HUES48 (cell line): ENCODE results near the gene HEATR5A.

Source experiments
- H3K27ac ChIP-seq: one replicate; pipeline ENCODE4 v1.7.0; 2013; ENCODE audit warnings: low read depth, low read length, inconsistent platforms
- H3K27me3 ChIP-seq: 2 replicates; pipeline ENCODE4 v1.6.1; 2013; ENCODE audit warnings: mild to moderate bottlenecking, low read length; ENCODE audit not compliant: control insufficient read depth, insufficient read depth
- H3K36me3 ChIP-seq: 2 replicates; pipeline ENCODE4 v1.6.1; 2013; ENCODE audit warnings: low read length; ENCODE audit not compliant: control insufficient read depth, insufficient read depth
- H3K4me1 ChIP-seq: 2 replicates; pipeline ENCODE4 v1.6.1; 2013; ENCODE audit warnings: mild to moderate bottlenecking, low read length; ENCODE audit not compliant: control insufficient read depth, insufficient read depth
- H3K4me3 ChIP-seq: 2 replicates; pipeline ENCODE4 v1.5.1; 2013; ENCODE audit warnings: mild to moderate bottlenecking, low read depth, low read length
- H3K9ac ChIP-seq: 2 replicates; pipeline ENCODE4 v1.6.1; 2013; ENCODE audit warnings: mild to moderate bottlenecking, low read depth, low read length, moderate library complexity
- H3K9me3 ChIP-seq: 2 replicates; pipeline ENCODE4 v1.6.1; 2013; ENCODE audit warnings: low read length; ENCODE audit not compliant: control insufficient read depth, insufficient read depth

Gene HEATR5A

GRCh38 chr14:31297701-31298344 is 122.5 kb downstream of the HEATR5A start:
- no peak overlapping the region for H3K27ac ChIP-seq
- H3K9me3 ChIP-seq = no peaks in the 10 kb centered on the region
- H3K27me3 ChIP-seq = no peaks in the 10 kb centered on the region
- H3K4me1 ChIP-seq = peaks cover 20% of the 10 kb centered on the region
- peaks cover 5% of the 10 kb centered on the region; the same call in 1 of the 2 replicates for H3K36me3 ChIP-seq
- no peak overlapping the region for H3K4me3 ChIP-seq
- H3K9ac ChIP-seq = no peak overlapping the region

GRCh38 chr14:31297112-31297511 is 123.2 kb downstream of the HEATR5A start:
- peaks cover 2% of the 10 kb centered on the region; the same call in 1 of the 2 replicates for H3K36me3 ChIP-seq
- no peaks in the 10 kb centered on the region for H3K27me3 ChIP-seq
- H3K4me1 ChIP-seq = peaks cover 23% of the 10 kb centered on the region
- no peak overlapping the region for H3K27ac ChIP-seq
- no peaks in the 10 kb centered on the region for H3K9me3 ChIP-seq
- H3K4me3 ChIP-seq = no peak overlapping the region
- no peak overlapping the region for H3K9ac ChIP-seq

GRCh38 chr14:31294746-31295405 is 125.5 kb downstream of the HEATR5A start:
- no peak overlapping the region for H3K27ac ChIP-seq
- no peak overlapping the region for H3K4me3 ChIP-seq
- H3K36me3 ChIP-seq = no peaks in the 10 kb centered on the region; the same call in 1 of the 2 replicates
- peaks cover 25% of the 10 kb centered on the region for H3K4me1 ChIP-seq
- H3K27me3 ChIP-seq = no peaks in the 10 kb centered on the region
- no peaks in the 10 kb centered on the region for H3K9me3 ChIP-seq
- H3K9ac ChIP-seq = no peak overlapping the region

- Histone ChIP-seq H3K9me3 (no peaks in the 10 kb centered on the region), H3K36me3 (no peaks in the 10 kb centered on the region), H3K9ac (peak overlapping the region; percentile 13; the same call in 1 of the 2 replicates), H3K27me3 (no peaks in the 10 kb centered on the region), H3K27ac (peak overlapping the region; percentile 92), H3K4me3 (no peak overlapping the region), H3K4me1 (peaks cover 25% of the 10 kb centered on the region)
Measured at GRCh38 chr14:31292937-31293616, 127.3 kb downstream of the HEATR5A start.

GRCh38 chr14:31291210-31291609 is 129.1 kb downstream of the HEATR5A start:
- H3K27me3 ChIP-seq = no peaks in the 10 kb centered on the region
- H3K27ac ChIP-seq = no peak overlapping the region
- H3K4me1 ChIP-seq = peaks cover 25% of the 10 kb centered on the region
- H3K9me3 ChIP-seq = peaks cover 9% of the 10 kb centered on the region; the same call in 1 of the 2 replicates
- H3K36me3 ChIP-seq = no peaks in the 10 kb centered on the region
- no peak overlapping the region for H3K4me3 ChIP-seq
- no peak overlapping the region for H3K9ac ChIP-seq

- Histone ChIP-seq H3K36me3 (no peaks in the 10 kb centered on the region), H3K4me1 (0 out of 2 replicates have a peak, but pooled peaks cover 5% of the 10 kb centered on the region), H3K9me3 (peaks cover 9% of the 10 kb centered on the region; the same call in 1 of the 2 replicates), H3K9ac (no peak overlapping the region), H3K4me3 (no peak overlapping the region), H3K27ac (no peak overlapping the region), H3K27me3 (no peaks in the 10 kb centered on the region)
Measured at GRCh38 chr14:31287294-31287972, 132.9 kb downstream of the HEATR5A start.

GRCh38 chr14:31286456-31287293 is 133.7 kb downstream of the HEATR5A start:
- Histone ChIP-seq H3K9ac (no peak overlapping the region), H3K4me3 (no peak overlapping the region), H3K36me3 (no peaks in the 10 kb centered on the region), H3K27me3 (no peaks in the 10 kb centered on the region), H3K27ac (no peak overlapping the region), H3K9me3 (peaks cover 9% of the 10 kb centered on the region; the same call in 1 of the 2 replicates), H3K4me1 (no peaks in the 10 kb centered on the region)

GRCh38 chr14:31283578-31284252 is 136.6 kb downstream of the HEATR5A start:
- Histone ChIP-seq H3K27ac (no peak overlapping the region), H3K9me3 (peaks cover 27% of the 10 kb centered on the region), H3K4me1 (no peaks in the 10 kb centered on the region)

GRCh38 chr14:31283153-31283552 is 137.2 kb downstream of the HEATR5A start:
- no peaks in the 10 kb centered on the region for H3K36me3 ChIP-seq
- H3K27ac ChIP-seq = no peak overlapping the region

More at GRCh38 chr14:31283578-31284252, 136.6 kb downstream of the HEATR5A start:
- no peaks in the 10 kb centered on the region for H3K36me3 ChIP-seq
- H3K4me3 ChIP-seq = no peak overlapping the region
- no peak overlapping the region for H3K9ac ChIP-seq
- H3K27me3 ChIP-seq = no peaks in the 10 kb centered on the region

GRCh38 chr14:31280871-31281220 is 139.5 kb downstream of the HEATR5A start:
- no peaks in the 10 kb centered on the region for H3K27me3 ChIP-seq
- H3K4me1 ChIP-seq = no peaks in the 10 kb centered on the region
- no peak overlapping the region for H3K27ac ChIP-seq
- no peaks in the 10 kb centered on the region for H3K36me3 ChIP-seq
- H3K4me3 ChIP-seq = no peak overlapping the region
- H3K9ac ChIP-seq = no peak overlapping the region
- H3K9me3 ChIP-seq = peaks cover 38% of the 10 kb centered on the region

More at GRCh38 chr14:31283153-31283552, 137.2 kb downstream of the HEATR5A start:
- H3K27me3 ChIP-seq = no peaks in the 10 kb centered on the region
- H3K9ac ChIP-seq = no peak overlapping the region
- H3K4me1 ChIP-seq = no peaks in the 10 kb centered on the region
- H3K4me3 ChIP-seq = no peak overlapping the region
- H3K9me3 ChIP-seq = peaks cover 30% of the 10 kb centered on the region
